Thyroid gland (tissue), 4 donors: Measurements from ENCODE around the gene SRP68. TPM values are rescaled to one million over a fixed set of nuclear protein-coding genes. Genes with fewer than 3 reads are reported as not detected.

Experiments
- DNase-seq, 2 donors: peaks; one replicate each; pipeline ENCODE4 v3.0.0-alpha.2; 2019
- H3K27ac ChIP-seq, 3 donors: fragments of 200-600 bp; sonication (generic); 1 replicate in 2 of 3; 2 replicates in 1 of 3; pipeline ENCODE4 v1.5.1; 2016 to 2019; ENCODE audit warnings: mild to moderate bottlenecking in 1 of 3, moderate library complexity in 1 of 3
- H3K27me3 ChIP-seq: fragments of 200-600 bp; sonication (generic); one replicate; pipeline ENCODE4 v1.5.1; 2019
- H3K36me3 ChIP-seq, 2 donors: fragments of 200-600 bp; sonication (generic); one replicate each; pipeline ENCODE4 v1.5.1; 2016 to 2019
- H3K4me1 ChIP-seq, 2 donors: fragments of 200-600 bp; sonication (generic); one replicate each; pipeline ENCODE4 v1.5.1; 2017 to 2019
- H3K4me3 ChIP-seq, 3 donors: fragments of 200-600 bp; sonication (generic); replicated peaks in 1 of 3; 1 replicate in 2 of 3; 2 replicates in 1 of 3; pipeline ENCODE4 v1.5.1; 2016; ENCODE audit warnings: mild to moderate bottlenecking in 1 of 3
- H3K9me3 ChIP-seq: fragments of 200-600 bp; sonication (generic); one replicate; pipeline ENCODE4 v1.5.1; 2017
- CTCF ChIP-seq, 6 experiments: fragments of 200-600 bp in 3 of 6; fragments of 450-650 bp in 3 of 6; sonication (generic) in 3 of 6; IDR thresholded peaks; one replicate each; pipeline ENCODE4 v1.5.1; 2016 to 2019; ENCODE audit warnings: antibody characterized with exemption in 6 of 6, mild to moderate bottlenecking in 2 of 6, inconsistent platforms in 1 of 6, moderate library complexity in 1 of 6
- POLR2A ChIP-seq, 2 donors: fragments of 450-650 bp; IDR thresholded peaks; one replicate each; pipeline ENCODE4 v1.6.1; 2017; ENCODE audit warnings: antibody characterized with exemption in 2 of 2, mild to moderate bottlenecking in 2 of 2, moderate library complexity in 1 of 2
- WGBS, 2 donors: methylation state at CpG; one replicate each; pipeline ENCODE4 v1.1.5; 2017; 5-methylcytosine and 5-hydroxymethylcytosine counted together
- intact Hi-C: fragments of 100-400 bp; cut with DNase I; formaldehyde crosslinking; loops from one replicate; pipeline ENCODE4 v1.15.1; 2023
- microRNA-seq: library from miRNA; unstranded; fragments of <30 nt; microRNA quantifications from one replicate; pipeline ENCODE4, GENCODE V29; 2016
- small RNA-seq: library from RNA; depleted of rRNA; stranded (forward); fragments of <200 nt; gene quantifications from one replicate; pipeline ENCODE3, GENCODE V24; 2016
- total RNA-seq, 4 donors: library from RNA; depleted of rRNA; stranded (reverse); fragments of >200 nt; gene quantifications; one replicate each; pipeline ENCODE4 v1.2.3, GENCODE V29; 2016

Gene SRP68
- total RNA-seq, 4 donors from 2014 or later: 48.2 to 67.0 (median 54.5) TPM

GRCh38 chr17:75996665-75997590, 75.4 kb downstream of the SRP68 start:
- Histone ChIP-seq H3K27ac (no peak overlapping the region), H3K36me3 (no peaks in the 10 kb centered on the region), H3K4me1 (peaks cover 0 to 7% of the 10 kb centered on the region in 2 donors), H3K27me3 (no peaks in the 10 kb centered on the region), H3K9me3 (no peaks in the 10 kb centered on the region), H3K4me3 (no peak overlapping the region)
- WGBS, 2 donors: 61 to 67% methylated on average over 18 of the region's 18 CpGs
- DNase-seq: no peak
- intact Hi-C loops: no loop called here
- TF ChIP-seq POLR2A (IDR thresholded peaks at IDR 0.05) (no peak), CTCF (IDR thresholded peaks at IDR 0.05) (no peak)

DNA sequence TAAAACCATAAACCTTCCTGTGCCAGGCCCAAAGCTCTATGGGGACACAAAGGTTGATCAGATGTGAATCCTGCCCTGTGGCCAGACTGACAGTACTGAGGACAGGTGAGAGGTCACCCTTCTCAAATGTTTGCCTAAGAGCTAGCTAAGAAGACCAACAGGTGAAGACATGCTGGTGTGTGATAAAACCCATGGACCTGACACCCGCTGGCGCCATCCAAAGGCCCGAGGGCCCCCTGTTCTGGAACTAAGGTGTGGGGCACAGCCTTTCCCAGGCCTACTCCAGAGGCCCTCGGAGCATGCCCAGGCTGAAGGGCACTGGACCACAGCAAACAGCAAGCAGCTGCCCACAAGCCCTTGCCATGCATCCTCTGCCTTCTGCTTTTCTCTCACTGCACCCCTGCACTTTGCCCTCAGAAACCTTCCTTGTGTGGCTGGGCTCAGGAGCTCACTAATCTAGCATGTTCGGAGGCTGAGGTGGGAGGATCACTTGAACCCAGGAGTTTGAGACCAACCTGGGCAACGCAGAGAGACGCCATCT, 76.9 kb downstream of the SRP68 start:
- no peak for DNase-seq
- H3K4me3 ChIP-seq: no peak overlapping the region
- intact Hi-C loops: no loop called here
- TF ChIP-seq CTCF (IDR thresholded peaks at IDR 0.05) (no peak), POLR2A (IDR thresholded peaks at IDR 0.05) (no peak)
- H3K4me1 ChIP-seq: peaks cover 0 to 7% of the 10 kb centered on the region in 2 donors
- 94 to 100% methylated on average over 6 of the region's 7 CpGs for WGBS, 2 donors
- no peaks in the 10 kb centered on the region for H3K9me3 ChIP-seq
- H3K27me3 ChIP-seq: no peaks in the 10 kb centered on the region
- H3K27ac ChIP-seq: no peak overlapping the region
- peaks cover 0 to 4% of the 10 kb centered on the region in 2 donors for H3K36me3 ChIP-seq

GRCh38 chr17:75994802-75995370, 77.4 kb downstream of the SRP68 start:
- peaks cover 0 to 3% of the 10 kb centered on the region in 2 donors for H3K4me1 ChIP-seq
- no peak for TF ChIP-seq CTCF (IDR thresholded peaks at IDR 0.05)
- no peak for TF ChIP-seq POLR2A (IDR thresholded peaks at IDR 0.05)
- H3K27me3 ChIP-seq: no peaks in the 10 kb centered on the region
- H3K4me3 ChIP-seq: no peak overlapping the region
- DNase-seq: no peak
- intact Hi-C loops: no loop called here
- H3K27ac ChIP-seq: no peak overlapping the region
- H3K9me3 ChIP-seq: no peaks in the 10 kb centered on the region
- peaks cover 0 to 4% of the 10 kb centered on the region in 2 donors for H3K36me3 ChIP-seq
- WGBS, 2 donors: 94 to 98% methylated on average over 5 of the region's 5 CpGs

- Histone ChIP-seq H3K4me3 (no peak overlapping the region), H3K36me3 (peaks cover 0 to 4% of the 10 kb centered on the region in 2 donors), H3K27ac (no peak overlapping the region), H3K4me1 (no peaks in the 10 kb centered on the region), H3K9me3 (no peaks in the 10 kb centered on the region), H3K27me3 (no peaks in the 10 kb centered on the region)
- no peak for TF ChIP-seq POLR2A (IDR thresholded peaks at IDR 0.05)
- TF ChIP-seq CTCF (IDR thresholded peaks at IDR 0.05): no peak
- intact Hi-C loops: no loop called here
- 94 to 97% methylated on average over 7 to 9 of the region's 9 CpGs for WGBS, 2 donors
- DNase-seq: no peak
Measured at GRCh38 chr17:75991396-75991795, 80.9 kb downstream of the SRP68 start.

Small RNA genes lying within 50 kb of the gene (microRNA-seq; reads per million reads assigned to microRNA genes)
- 3.3 reads per million for gene MIR6868

Small RNA genes lying within 50 kb of the gene (small RNA-seq; reads per million reads assigned to genes)
- not detected for gene MIR6868

Other genes with a start within 250 kb of the SRP68 start
- 1 to 10 TPM; 4.0 to 8.1 (median 5.2) TPM for gene UNC13D, start 228.1 kb downstream of the SRP68 start, total RNA-seq
- 10 to 100 TPM; 41.8 to 64.5 (median 53.5) TPM for gene WBP2, start 217.2 kb downstream of the SRP68 start, total RNA-seq
- 10 to 100 TPM; 14.7 to 27.8 (median 19.7) TPM for gene TRIM47, start 193.9 kb downstream of the SRP68 start, total RNA-seq
- 10 to 100 TPM; 23.0 to 39.4 (median 31.8) TPM for gene TRIM65, start 175.6 kb downstream of the SRP68 start, total RNA-seq
- gene MRPL38, start 167.6 kb downstream of the SRP68 start, total RNA-seq: 10 to 100 TPM; 34.8 to 60.6 (median 50.3) TPM
- gene FBF1, start 131.5 kb downstream of the SRP68 start, total RNA-seq: 10 to 100 TPM; 41.7 to 49.7 (median 43.4) TPM
- gene ACOX1, start 93.4 kb downstream of the SRP68 start, total RNA-seq: 100 to 1,000 TPM in 1 of 4 donors, 10 to 100 TPM in 3; 59.6 to 102 (median 75.5) TPM
- 10 to 100 TPM in 3 of 4 donors, 1 to 10 TPM in 1; 9.5 to 24.2 (median 15.3) TPM for gene TEN1, start 93.3 kb downstream of the SRP68 start, total RNA-seq
- gene CDK3, start 71.7 kb downstream of the SRP68 start, total RNA-seq: 1 to 10 TPM; 3.1 to 9.7 (median 9.3) TPM
- 10 to 100 TPM; 14.8 to 33.4 (median 23.3) TPM for gene EVPL, start 45.2 kb downstream of the SRP68 start, total RNA-seq
- gene GALR2, start 2.3 kb upstream of the SRP68 start, total RNA-seq: not detected
- gene ZACN, start 6.7 kb upstream of the SRP68 start, total RNA-seq: 1 to 10 TPM in 1 of 4 donors, not detected in 3; 2.2 TPM
- gene EXOC7, start 31.3 kb upstream of the SRP68 start, total RNA-seq: 100 to 1,000 TPM in 3 of 4 donors, 10 to 100 TPM in 1; 97.8 to 131 (median 115) TPM
- gene FOXJ1, start 68.7 kb upstream of the SRP68 start, total RNA-seq: 1 to 10 TPM; 1.1 to 6.5 (median 5.7) TPM
- gene RNF157, start 168.0 kb upstream of the SRP68 start, total RNA-seq: 1 to 10 TPM; 1.7 to 6.6 (median 4.7) TPM
- 10 to 100 TPM in 3 of 4 donors, 1 to 10 TPM in 1; 9.8 to 54.2 (median 22.9) TPM for gene UBALD2, start 192.8 kb upstream of the SRP68 start, total RNA-seq
- gene QRICH2, start 235.8 kb upstream of the SRP68 start, total RNA-seq: 10 to 100 TPM in 2 of 4 donors, 1 to 10 TPM in 2; 6.6 to 14.3 (median 9.9) TPM